OCI-LY1 (cell line): Measurements from ENCODE around the gene HEATR1.

Experiments
- H2AFZ ChIP-seq: fragments of 200-600 bp; sonication (generic), shearing (Covaris generic); 2 replicates; pipeline ENCODE4 v1.6.0; 2014; ENCODE audit warnings: antibody characterized with exemption, mild to moderate bottlenecking, low read length
- H3F3A ChIP-seq: fragments of 200-600 bp; sonication (generic), shearing (Covaris generic); 2 replicates; pipeline ENCODE4 v1.6.0; 2014; ENCODE audit warnings: mild to moderate bottlenecking, antibody characterized with exemption, low read length, moderate library complexity; ENCODE audit not compliant: insufficient read depth
- H3K27ac ChIP-seq: fragments of 200-600 bp; sonication (generic); 2 replicates; pipeline ENCODE4 v1.5.1; 2014; ENCODE audit warnings: low read length, mixed run types, mild to moderate bottlenecking, low read depth; ENCODE audit not compliant: poor library complexity, severe bottlenecking
- H3K27me3 ChIP-seq: fragments of 200-600 bp; sonication (generic); 2 replicates; pipeline ENCODE4 v1.6.0; 2014; ENCODE audit warnings: antibody characterized with exemption, mild to moderate bottlenecking, low read length, moderate library complexity; ENCODE audit not compliant: insufficient read depth
- H3K36me3 ChIP-seq: fragments of 200-600 bp; sonication (generic); 2 replicates; pipeline ENCODE4 v1.6.1; 2014; ENCODE audit warnings: mild to moderate bottlenecking, antibody characterized with exemption, low read length, moderate library complexity, mixed read lengths; ENCODE audit not compliant: insufficient read depth
- H3K4me1 ChIP-seq: fragments of 200-600 bp; sonication (generic); 2 replicates; pipeline ENCODE4 v1.5.1; 2014; ENCODE audit warnings: mild to moderate bottlenecking, low read length, moderate library complexity; ENCODE audit not compliant: insufficient read depth, severe bottlenecking
- H3K4me2 ChIP-seq: fragments of 200-600 bp; sonication (generic), shearing (Covaris generic); 2 replicates; pipeline ENCODE4 v1.6.1; 2014; ENCODE audit warnings: low read length
- H3K4me3 ChIP-seq: fragments of 200-600 bp; sonication (generic); 2 replicates; pipeline ENCODE4 v1.5.1; 2014; ENCODE audit warnings: low read length, low read depth, mild to moderate bottlenecking, mixed read lengths; ENCODE audit not compliant: poor library complexity, severe bottlenecking
- H3K79me2 ChIP-seq: fragments of 200-600 bp; shearing (Covaris generic); 2 replicates; pipeline ENCODE4 v1.6.1; 2016; ENCODE audit warnings: mixed run types, low read length, mixed read lengths; ENCODE audit not compliant: insufficient read depth
- H3K9ac ChIP-seq: fragments of 200-600 bp; sonication (generic), shearing (Covaris generic); 2 replicates; pipeline ENCODE4 v1.6.1; 2014; ENCODE audit warnings: mild to moderate bottlenecking, low read length, mixed read lengths
- H3K9me2 ChIP-seq: fragments of 200-600 bp; sonication (generic), shearing (Covaris generic); 2 replicates; pipeline ENCODE4 v1.6.1; 2014; ENCODE audit warnings: low read depth, mild to moderate bottlenecking, low read length, mixed read lengths
- H3K9me3 ChIP-seq: fragments of 200-600 bp; shearing (Covaris generic); 2 replicates; pipeline ENCODE4 v1.6.1; 2014; ENCODE audit warnings: low read length, mixed read lengths
- H4K20me1 ChIP-seq: fragments of 200-600 bp; sonication (generic), shearing (Covaris generic); 2 replicates; pipeline ENCODE4 v1.6.0; 2016; ENCODE audit warnings: mild to moderate bottlenecking, low read length; ENCODE audit not compliant: insufficient read depth
- EZH2 ChIP-seq: fragments of 200-600 bp; sonication (generic), shearing (Covaris generic); IDR thresholded peaks from 2 replicates; pipeline ENCODE4 v1.8.0; 2017; ENCODE audit warnings: borderline replicate concordance, mixed run types, mild to moderate bottlenecking, antibody characterized with exemption, low read length, moderate library complexity, mixed read lengths
- TF ChIP-seq, protein P1 (sequence below): fragments of 200-600 bp; sonication (generic), shearing (Covaris generic); IDR thresholded peaks from 2 replicates; pipeline ENCODE4 v1.5.1; 2017; ENCODE audit warnings: mild to moderate bottlenecking, antibody characterized with exemption, low read length, moderate library complexity, mixed read lengths

The HEATR1 gene

DNA sequence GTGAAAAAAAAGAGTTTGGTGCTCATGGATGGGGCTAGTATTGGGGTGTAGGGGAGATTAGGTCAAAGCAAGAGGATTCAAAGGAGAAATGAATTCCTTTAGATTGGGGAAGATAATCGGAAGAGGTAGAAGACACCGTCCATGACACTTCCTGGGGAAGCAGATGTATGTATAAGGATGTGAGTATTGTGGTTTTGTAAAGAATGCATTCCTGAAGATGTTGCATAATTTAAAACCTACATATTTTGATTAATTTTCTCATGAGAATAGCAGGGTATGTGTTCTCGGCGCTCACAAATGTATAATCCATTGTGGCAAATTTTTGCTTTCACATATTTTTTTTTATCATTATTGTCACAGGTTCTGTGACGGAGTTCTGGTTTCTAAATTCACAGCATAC lies 86.0 kb downstream of the HEATR1 start:
- Histone ChIP-seq H3K79me2 (no peaks in the 10 kb centered on the region), H3K36me3 (no peaks in the 10 kb centered on the region), H3K4me3 (no peak overlapping the region), H3K9me2 (no peaks in the 10 kb centered on the region), H3K4me1 (no peaks in the 10 kb centered on the region), H3F3A (no peaks in the 10 kb centered on the region), H3K27ac (no peak overlapping the region), H3K9me3 (no peaks in the 10 kb centered on the region), H3K4me2 (no peak overlapping the region), H2AFZ (no peak overlapping the region), H3K9ac (no peak overlapping the region), H3K27me3 (no peaks in the 10 kb centered on the region; the same call in 1 of the 2 replicates), H4K20me1 (no peaks in the 10 kb centered on the region)
- TF ChIP-seq, protein P1, sequence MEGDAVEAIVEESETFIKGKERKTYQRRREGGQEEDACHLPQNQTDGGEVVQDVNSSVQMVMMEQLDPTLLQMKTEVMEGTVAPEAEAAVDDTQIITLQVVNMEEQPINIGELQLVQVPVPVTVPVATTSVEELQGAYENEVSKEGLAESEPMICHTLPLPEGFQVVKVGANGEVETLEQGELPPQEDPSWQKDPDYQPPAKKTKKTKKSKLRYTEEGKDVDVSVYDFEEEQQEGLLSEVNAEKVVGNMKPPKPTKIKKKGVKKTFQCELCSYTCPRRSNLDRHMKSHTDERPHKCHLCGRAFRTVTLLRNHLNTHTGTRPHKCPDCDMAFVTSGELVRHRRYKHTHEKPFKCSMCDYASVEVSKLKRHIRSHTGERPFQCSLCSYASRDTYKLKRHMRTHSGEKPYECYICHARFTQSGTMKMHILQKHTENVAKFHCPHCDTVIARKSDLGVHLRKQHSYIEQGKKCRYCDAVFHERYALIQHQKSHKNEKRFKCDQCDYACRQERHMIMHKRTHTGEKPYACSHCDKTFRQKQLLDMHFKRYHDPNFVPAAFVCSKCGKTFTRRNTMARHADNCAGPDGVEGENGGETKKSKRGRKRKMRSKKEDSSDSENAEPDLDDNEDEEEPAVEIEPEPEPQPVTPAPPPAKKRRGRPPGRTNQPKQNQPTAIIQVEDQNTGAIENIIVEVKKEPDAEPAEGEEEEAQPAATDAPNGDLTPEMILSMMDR, result no peak
- no peak for TF ChIP-seq EZH2

DNA sequence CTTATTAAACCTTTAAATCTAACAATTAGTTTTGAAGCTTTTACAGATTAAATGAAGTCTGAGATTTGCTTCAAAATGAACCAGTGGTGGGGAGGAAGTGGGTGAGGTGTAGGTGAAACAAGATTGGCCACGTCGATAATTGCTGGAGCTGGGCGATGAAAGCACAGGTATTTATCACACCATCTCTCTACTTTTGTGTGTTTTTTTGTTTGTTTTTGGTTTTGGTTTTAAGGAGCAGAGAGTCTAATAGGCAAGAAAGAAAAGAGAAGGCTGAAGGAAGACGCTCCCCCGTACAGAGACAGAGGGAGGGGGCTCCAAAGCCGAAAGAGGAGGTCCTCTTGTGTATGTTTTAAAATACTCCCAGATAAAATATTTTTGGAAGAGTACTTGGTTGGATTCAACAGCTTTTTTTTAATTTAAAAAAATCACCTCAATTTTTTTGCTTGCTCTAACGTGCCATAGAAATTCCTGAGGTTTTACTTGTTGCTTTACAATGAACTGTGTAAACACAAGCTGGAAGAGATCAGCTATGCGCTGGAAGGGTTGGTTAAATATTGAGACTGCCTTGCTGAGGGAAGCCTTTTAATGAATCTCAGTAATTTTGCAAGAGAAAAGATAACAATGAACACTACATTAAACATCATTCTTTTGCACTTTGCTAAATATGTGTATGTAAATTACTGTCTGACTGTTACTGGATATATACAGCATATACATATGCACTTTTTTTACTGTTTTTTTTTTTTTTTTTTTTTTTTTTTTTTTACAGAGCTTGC lies 87.2 kb downstream of the HEATR1 start:
- no peaks in the 10 kb centered on the region for H4K20me1 ChIP-seq
- no peak overlapping the region for H3K4me3 ChIP-seq
- no peaks in the 10 kb centered on the region for H3K9me2 ChIP-seq
- TF ChIP-seq, protein P1, result no peak
- no peak for TF ChIP-seq EZH2
- no peaks in the 10 kb centered on the region for H3F3A ChIP-seq
- H3K9ac ChIP-seq, result no peak overlapping the region
- H3K4me1 ChIP-seq, result no peaks in the 10 kb centered on the region
- no peaks in the 10 kb centered on the region for H3K36me3 ChIP-seq
- no peak overlapping the region for H3K27ac ChIP-seq
- no peaks in the 10 kb centered on the region for H3K79me2 ChIP-seq
- H2AFZ ChIP-seq, result no peak overlapping the region
- no peaks in the 10 kb centered on the region for H3K9me3 ChIP-seq
- no peak overlapping the region for H3K4me2 ChIP-seq
- no peaks in the 10 kb centered on the region; the same call in 1 of the 2 replicates for H3K27me3 ChIP-seq

DNA sequence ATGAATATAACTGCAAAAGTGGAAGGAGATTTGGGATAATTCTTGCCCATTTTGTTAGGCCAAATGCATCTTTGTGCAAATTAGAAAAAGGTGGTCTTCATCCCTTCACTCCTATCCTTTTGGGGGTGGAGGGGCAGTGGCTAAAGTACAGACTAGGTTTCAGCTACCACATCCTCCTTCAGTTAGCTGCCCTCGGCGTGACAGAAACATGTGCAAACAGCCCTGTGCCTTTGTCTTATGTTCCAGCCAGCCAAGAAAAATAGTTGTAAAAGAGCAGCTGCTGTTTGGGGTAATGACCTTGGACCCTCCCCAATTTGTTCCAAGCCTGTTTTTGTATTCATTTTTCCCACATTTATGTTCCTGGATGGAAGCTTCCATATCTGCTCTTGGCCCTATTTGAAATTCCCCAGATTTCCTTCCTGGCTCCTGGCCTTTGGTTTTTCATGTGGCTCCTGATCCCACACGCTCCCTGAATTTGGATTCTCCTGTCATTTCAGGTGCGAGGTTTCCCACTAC lies 88.8 kb downstream of the HEATR1 start:
- Histone ChIP-seq H3K36me3 (no peaks in the 10 kb centered on the region), H3K9ac (no peak overlapping the region), H3K9me2 (no peaks in the 10 kb centered on the region), H3K4me2 (no peak overlapping the region), H3K4me1 (no peaks in the 10 kb centered on the region), H3F3A (no peaks in the 10 kb centered on the region), H3K4me3 (no peak overlapping the region), H3K27me3 (no peaks in the 10 kb centered on the region), H3K27ac (no peak overlapping the region), H3K79me2 (no peaks in the 10 kb centered on the region), H3K9me3 (no peaks in the 10 kb centered on the region), H4K20me1 (no peaks in the 10 kb centered on the region), H2AFZ (no peak overlapping the region)
- TF ChIP-seq EZH2, result no peak
- TF ChIP-seq, protein P1, result no peak
